Putamen (tissue), 1 donor: ENCODE results near the gene PCSK4.
A peak's percentile ranks its signal among the peaks of the same experiment; 100 is the strongest.

Experiments
- DNase-seq: peaks from one replicate; pipeline ENCODE4 v3.0.0-alpha.2; 2016; ENCODE audit warnings: low spot score

PCSK4 gene

GRCh38 chr19:1470305-1471009 is 19.7 kb downstream of the PCSK4 start:
- peak; percentile 42 for DNase-seq

DNA sequence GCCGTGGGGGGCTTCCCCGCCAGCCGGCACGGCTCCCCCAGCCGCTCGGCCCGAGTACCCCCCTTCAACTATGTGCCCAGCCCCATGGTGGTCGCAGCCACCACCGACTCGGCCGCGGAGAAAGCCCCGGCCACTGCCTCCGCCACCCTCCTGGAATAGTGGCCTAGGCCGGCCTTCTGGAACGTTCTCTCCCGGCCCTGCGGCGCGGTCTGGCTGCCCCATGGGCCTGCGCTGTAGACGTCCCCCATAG is 20.2 kb downstream of the PCSK4 start:
- DNase-seq = no peak

GRCh38 chr19:1469255-1470054 is 20.7 kb downstream of the PCSK4 start:
- DNase-seq = no peak

DNA sequence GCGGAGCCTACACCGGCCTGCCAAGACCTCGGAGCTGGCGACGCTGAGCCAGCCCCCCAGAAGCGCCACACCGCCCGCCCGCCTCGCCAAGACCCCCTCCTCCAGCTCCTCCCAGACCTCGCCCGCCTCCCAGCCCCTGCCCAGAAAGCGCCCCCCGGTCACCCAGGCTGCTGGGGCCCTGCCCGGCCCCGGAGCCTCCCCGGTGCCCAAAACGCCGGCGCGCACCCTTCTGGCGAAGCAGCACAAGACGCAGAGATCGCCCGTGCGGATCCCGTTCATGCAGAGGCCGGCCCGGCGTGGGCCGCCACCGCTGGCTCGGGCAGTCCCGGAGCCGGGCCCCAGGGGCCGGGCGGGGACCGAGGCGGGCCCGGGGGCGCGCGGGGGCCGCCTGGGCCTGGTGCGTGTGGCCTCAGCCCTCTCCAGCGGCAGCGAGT is 21.3 kb downstream of the PCSK4 start:
- DNase-seq = no peak

DNA sequence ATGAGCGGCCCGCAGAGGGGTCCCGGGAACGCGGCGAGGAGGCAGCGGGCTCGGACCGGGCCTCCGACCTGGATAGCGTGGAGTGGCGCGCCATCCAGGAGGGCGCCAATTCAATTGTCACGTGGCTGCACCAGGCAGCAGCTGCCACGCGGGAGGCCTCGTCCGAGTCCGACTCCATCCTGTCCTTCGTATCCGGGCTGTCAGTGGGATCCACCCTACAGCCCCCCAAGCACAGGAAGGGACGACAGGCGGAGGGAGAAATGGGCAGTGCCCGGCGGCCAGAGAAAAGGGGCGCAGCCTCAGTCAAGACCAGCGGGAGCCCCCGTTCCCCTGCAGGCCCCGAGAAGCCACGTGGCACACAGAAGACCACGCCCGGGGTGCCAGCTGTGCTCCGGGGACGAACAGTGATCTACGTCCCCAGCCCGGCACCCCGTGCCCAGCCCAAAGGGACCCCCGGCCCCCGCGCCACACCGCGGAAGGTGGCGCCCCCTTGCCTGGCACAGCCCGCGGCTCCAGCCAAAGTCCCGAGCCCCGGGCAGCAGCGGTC is 21.8 kb downstream of the PCSK4 start:
- no peak for DNase-seq

GRCh38 chr19:1467490-1468273 is 22.5 kb downstream of the PCSK4 start:
- no peak for DNase-seq

GRCh38 chr19:1467215-1467489 is 23.0 kb downstream of the PCSK4 start:
- DNase-seq = no peak

DNA sequence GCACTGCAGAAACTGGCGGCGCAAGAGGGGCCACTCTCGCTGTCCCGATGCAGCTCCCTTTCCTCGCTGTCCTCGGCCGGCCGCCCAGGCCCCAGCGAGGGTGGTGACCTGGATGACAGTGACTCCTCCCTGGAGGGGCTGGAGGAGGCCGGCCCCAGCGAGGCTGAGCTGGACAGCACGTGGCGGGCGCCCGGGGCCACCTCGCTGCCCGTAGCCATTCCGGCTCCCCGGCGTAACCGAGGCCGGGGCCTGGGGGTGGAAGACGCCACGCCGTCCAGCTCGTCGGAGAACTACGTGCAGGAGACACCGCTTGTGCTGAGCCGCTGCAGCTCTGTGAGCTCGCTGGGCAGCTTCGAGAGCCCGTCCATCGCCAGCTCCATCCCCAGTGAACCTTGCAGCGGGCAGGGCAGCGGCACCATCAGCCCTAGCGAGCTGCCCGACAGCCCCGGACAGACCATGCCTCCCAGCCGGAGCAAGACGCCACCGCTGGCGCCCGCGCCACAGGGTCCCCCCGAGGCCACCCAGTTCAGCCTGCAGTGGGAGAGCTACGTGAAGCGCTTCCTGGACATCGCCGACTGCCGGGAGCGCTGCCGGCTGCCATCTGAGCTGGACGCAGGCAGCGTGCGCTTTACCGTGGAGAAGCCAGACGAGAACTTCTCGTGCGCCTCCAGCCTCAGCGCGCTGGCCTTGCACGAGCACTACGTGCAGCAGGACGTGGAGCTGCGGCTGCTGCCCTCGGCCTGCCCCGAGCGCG is 23.5 kb downstream of the PCSK4 start:
- no peak for DNase-seq

DNA sequence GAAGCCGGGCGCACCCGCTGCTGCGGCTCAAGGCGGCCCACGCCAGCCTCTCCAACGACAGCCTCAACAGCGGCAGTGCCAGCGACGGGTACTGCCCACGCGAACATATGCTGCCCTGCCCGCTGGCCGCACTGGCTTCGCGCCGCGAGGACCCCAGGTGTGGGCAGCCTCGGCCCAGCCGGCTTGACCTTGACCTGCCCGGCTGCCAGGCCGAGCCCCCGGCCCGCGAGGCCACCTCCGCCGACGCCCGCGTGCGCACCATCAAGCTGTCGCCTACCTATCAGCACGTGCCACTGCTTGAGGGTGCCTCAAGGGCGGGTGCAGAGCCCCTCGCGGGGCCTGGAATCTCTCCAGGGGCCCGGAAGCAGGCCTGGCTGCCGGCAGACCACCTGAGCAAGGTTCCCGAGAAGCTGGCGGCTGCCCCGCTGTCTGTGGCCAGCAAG is 24.1 kb downstream of the PCSK4 start:
- DNase-seq = no peak

- no peak for DNase-seq
Measured at GRCh38 chr19:1465191-1466016, 24.7 kb downstream of the PCSK4 start.

GRCh38 chr19:1461862-1462261 is 28.3 kb downstream of the PCSK4 start:
- DNase-seq = no peak

DNA sequence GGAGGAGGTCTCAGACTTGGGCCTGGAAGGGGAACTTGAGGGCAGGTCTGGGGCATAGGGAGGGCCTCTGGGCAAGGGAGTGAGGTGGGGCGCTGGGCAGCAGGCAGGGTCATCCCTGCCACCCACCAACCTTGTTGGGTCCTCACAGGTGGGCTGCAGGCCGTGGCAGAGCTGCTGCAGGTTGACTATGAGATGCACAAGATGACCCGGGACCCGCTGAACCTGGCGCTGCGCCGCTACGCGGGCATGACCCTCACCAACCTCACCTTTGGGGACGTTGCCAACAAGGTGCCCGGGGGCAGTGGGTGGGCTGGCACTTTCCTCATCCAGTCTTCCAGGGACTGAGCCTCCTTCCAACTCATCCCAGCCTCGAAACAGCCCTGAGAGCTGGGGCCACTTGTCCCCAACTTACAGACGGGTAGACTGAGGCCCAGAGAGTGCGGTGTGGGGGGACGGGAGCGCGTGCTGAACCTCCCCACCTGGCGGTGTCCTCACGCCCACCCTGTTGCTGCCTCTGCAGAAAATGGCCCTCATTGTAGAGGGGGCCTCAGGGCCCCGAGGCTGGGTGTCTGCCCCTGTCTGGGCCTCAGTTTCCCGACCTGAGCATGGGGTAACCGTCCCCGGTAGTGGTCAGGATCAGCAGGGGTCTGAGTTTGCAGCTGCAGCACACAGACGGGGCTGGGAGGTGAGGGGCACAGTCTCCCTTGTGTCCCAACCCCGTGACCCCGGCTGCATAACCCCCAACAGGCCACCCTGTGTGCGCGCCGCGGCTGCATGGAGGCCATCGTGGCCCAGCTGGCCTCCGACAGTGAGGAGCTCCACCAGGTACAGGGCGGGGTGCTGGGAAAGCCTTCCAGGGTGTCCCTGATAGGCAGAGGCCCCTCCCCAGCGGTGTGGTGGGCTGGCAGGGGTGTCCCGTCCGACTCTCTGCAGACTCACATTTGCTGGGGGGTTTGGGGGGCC is 29.8 kb downstream of the PCSK4 start:
- DNase-seq = no peak

- no peak for DNase-seq
Measured at GRCh38 chr19:1459479-1459878, 30.7 kb downstream of the PCSK4 start.

DNA sequence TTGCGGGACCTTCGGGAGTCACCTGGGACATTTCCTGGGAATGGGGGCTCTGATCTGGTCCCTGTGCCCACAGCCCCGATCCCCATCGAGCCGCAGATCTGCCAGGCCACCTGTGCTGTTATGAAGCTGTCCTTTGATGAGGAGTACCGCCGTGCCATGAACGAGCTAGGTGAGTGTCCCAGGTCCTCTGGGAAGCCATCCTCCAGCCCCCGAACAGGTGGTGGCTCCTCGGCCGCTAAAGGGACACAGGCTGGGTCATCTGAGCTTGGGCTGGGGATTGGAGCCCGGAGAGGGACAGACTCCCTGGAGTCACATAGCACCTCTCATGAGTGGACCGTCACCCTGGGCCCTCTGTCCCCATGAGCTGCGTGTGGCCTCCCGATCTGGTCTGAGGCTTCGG is 32.3 kb downstream of the PCSK4 start:
- no peak for DNase-seq

- DNase-seq = no peak
Measured at GRCh38 chr19:1457031-1457739, 33.0 kb downstream of the PCSK4 start.

DNA sequence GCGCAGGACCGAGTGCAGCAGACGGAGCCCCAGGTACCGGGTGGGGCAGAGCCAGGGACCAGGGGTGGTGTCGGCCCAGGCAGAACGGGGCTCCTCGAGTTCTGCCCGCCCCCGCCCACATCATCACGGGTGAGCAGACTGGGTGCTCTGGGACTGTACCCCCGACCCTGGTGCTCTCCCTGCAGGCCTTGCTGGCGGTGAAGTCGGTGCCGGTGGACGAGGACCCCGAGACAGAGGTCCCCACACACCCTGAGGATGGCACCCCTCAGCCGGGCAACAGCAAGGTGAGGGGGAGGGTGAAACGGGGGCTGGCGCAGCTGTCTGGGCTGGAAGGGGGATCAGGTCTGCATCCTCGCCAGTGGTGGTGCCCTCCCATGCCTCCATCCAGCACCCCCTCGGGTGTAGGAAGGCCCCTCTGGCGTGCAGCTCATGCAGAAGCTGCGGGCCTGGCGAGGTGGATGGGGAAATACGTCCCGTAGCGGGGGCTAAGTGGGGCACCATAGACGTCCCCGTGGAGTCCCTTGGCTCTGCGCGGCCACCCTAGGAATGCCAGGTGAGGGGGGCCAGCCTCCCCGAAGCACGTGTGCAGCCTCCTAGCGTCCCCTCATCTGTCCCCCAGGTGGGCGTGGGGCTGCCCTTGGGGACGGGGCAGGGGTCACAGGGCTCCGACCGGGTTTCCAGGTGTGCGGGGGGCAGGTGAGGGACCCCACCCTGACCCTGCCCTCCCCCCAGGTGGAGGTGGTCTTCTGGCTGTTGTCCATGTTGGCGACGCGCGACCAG is 33.8 kb downstream of the PCSK4 start:
- DNase-seq = no peak

- peak; percentile 67 for DNase-seq
Measured at GRCh38 chr19:1455336-1456120, 34.6 kb downstream of the PCSK4 start.

- no peak for DNase-seq
Measured at GRCh38 chr19:1455002-1455335, 35.2 kb downstream of the PCSK4 start.
